Measurements from ENCODE around the gene LRRC71. TPM values are rescaled to one million over a fixed set of nuclear protein-coding genes. Genes with fewer than 3 reads are reported as not detected.

Gene LRRC71
- total RNA-seq, 4 donors from 2014 or later: 0.40 TPM; not detected in 3

DNA sequence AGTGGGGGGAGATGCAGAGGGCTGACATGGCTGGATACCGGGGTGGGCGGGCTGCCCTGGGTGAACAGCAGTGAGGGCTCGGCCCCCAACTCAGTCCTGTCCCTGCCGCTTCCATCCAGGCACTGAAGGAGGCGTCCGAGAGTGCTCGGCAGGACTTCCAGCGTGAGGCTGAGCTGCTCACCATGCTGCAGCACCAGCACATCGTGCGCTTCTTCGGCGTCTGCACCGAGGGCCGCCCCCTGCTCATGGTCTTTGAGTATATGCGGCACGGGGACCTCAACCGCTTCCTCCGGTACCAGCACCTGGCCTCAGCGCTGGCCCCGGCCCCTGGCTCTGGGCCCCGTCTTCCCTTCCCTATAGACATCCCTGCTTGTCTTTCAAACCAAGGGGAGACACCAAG lies 44.2 kb upstream of the LRRC71 start:
- TF ChIP-seq POLR2A (IDR thresholded peaks at IDR 0.05): no peak

DNA sequence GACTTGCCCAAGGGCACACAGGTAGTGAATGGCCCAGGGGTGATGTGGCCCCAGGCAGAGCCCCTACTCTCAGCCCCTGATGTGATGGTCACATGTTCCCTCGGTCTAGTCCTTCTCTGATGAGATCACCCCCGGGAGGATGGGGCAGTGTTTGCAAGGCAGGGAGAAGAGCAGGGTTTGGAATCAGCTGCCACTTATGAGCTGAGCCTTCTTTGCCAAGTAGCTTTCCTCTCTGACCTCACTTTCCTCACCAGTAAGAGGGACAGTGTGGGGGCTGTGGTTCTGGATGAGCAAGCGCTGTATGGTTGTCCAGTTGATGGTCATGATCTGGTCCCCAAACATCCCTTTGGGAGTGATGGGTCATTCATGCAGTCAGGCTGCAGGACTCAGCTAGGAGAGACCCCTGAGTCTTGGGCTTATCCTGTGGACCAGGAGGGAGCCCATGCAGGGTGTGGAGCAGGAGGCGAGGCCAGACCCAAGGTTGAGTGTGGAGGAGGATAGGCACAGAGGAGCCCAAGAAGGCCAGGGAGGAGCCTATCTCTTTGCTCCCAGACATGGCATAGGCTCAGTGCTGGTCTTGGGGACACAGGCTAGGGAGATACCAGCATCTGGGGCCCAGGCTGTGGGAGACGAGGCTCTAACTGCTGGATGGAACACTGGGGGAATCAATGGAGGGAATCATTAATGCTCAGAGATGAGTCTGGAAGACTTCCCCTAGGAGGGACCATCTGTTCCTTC lies 42.8 kb upstream of the LRRC71 start:
- H3K4me1 ChIP-seq: no peaks in the 10 kb centered on the region
- ATAC-seq: no peak
- H3K4me3 ChIP-seq: no peak overlapping the region
- H3K36me3 ChIP-seq: no peaks in the 10 kb centered on the region
- H3K27ac ChIP-seq: no peak overlapping the region
- WGBS, 2 donors (ENCODE audit: low coverage in 1 of 2): 54 to 90% methylated on average over 2 of the region's 5 CpGs
- TF ChIP-seq POLR2A (IDR thresholded peaks at IDR 0.05): no peak
- TF ChIP-seq POLR2AphosphoS5 (IDR thresholded peaks at IDR 0.05): no peak
- no peak for TF ChIP-seq EP300 (IDR thresholded peaks at IDR 0.05)
- TF ChIP-seq CTCF (IDR thresholded peaks at IDR 0.05): no peak
- peaks cover 73% of the 10 kb centered on the region for H3K27me3 ChIP-seq
- H3K9me3 ChIP-seq: no peaks in the 10 kb centered on the region

More for the DNA sequence above, 44.2 kb upstream of the LRRC71 start:
- Histone ChIP-seq H3K9me3 (no peaks in the 10 kb centered on the region), H3K4me3 (no peak overlapping the region), H3K27me3 (peaks cover 60% of the 10 kb centered on the region), H3K4me1 (no peaks in the 10 kb centered on the region), H3K36me3 (no peaks in the 10 kb centered on the region), H3K27ac (no peak overlapping the region)
- ATAC-seq: no peak
- 42% methylated on average over 6 of the region's 21 CpGs; no CpG with 5 or more reads in 1 of the 2 donors for WGBS, 2 donors (ENCODE audit: low coverage in 1 of 2)

GRCh38 chr1:156879876-156880275 lies 40.6 kb upstream of the LRRC71 start:
- Histone ChIP-seq H3K4me1 (no peaks in the 10 kb centered on the region), H3K27ac (no peak overlapping the region), H3K27me3 (peaks cover 91% of the 10 kb centered on the region), H3K9me3 (no peaks in the 10 kb centered on the region), H3K4me3 (no peak overlapping the region), H3K36me3 (no peaks in the 10 kb centered on the region)
- no peak for ATAC-seq
- no peak for TF ChIP-seq POLR2AphosphoS5 (IDR thresholded peaks at IDR 0.05)
- 73% methylated on average over 4 of the region's 21 CpGs; no CpG with 5 or more reads in 1 of the 2 donors for WGBS, 2 donors (ENCODE audit: low coverage in 1 of 2)

DNA sequence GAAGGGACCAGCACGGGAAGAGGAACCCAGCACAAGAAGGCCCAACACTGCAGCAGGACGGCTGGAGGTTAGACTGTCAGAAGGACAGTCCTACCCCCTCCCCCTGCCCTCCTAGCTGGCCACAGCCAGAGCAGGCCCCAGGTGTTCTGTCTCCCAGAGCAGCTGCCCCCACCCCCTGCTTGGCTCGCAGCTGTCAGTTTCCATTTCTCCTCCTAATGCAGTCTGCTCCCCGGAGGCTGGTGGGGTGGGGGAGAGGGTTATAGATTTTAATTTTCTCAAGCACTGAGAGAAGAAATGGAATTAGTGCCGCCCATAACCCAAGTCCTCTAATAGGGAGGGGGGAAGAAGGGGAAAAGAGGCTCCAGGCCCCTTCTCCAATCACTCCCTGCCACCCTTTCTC lies 40.0 kb upstream of the LRRC71 start:
- Histone ChIP-seq H3K9me3 (no peaks in the 10 kb centered on the region), H3K27me3 (peaks cover 86% of the 10 kb centered on the region), H3K4me1 (no peaks in the 10 kb centered on the region), H3K4me3 (no peak overlapping the region), H3K27ac (no peak overlapping the region), H3K36me3 (no peaks in the 10 kb centered on the region)
- TF ChIP-seq CTCF (IDR thresholded peaks at IDR 0.05) (no peak), POLR2A (IDR thresholded peaks at IDR 0.05) (no peak), EP300 (IDR thresholded peaks at IDR 0.05) (no peak), POLR2AphosphoS5 (IDR thresholded peaks at IDR 0.05) (no peak)
- ATAC-seq: no peak
- 100% methylated on average over 1 of the region's 5 CpGs for WGBS, 2 donors (ENCODE audit: low coverage in 1 of 2)

DNA sequence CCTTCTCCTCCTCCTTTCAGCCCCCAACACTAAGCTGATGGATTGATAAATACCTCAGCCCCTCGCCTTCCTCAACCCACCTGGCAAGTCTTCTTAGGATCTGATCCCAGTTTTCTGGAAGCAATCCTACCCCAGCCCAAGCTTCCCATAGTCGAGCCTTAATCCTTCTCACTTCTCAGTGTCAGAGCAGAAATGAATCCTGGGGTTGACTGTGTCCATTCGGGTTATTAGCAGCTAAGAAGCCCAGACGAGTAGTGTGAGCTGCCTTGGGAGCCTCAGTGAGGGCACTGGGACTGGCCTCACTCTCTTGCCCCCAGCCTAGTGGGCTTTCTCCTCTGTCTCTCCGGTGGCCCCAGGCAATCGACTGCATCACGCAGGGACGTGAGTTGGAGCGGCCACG lies 39.3 kb upstream of the LRRC71 start:
- H3K9me3 ChIP-seq: no peaks in the 10 kb centered on the region
- no peak overlapping the region for H3K4me3 ChIP-seq
- 40 to 41% methylated on average over 1 to 3 of the region's 10 CpGs for WGBS, 2 donors (ENCODE audit: low coverage in 1 of 2)
- H3K36me3 ChIP-seq: no peaks in the 10 kb centered on the region
- TF ChIP-seq CTCF (IDR thresholded peaks at IDR 0.05) (no peak), POLR2A (IDR thresholded peaks at IDR 0.05) (no peak), EP300 (IDR thresholded peaks at IDR 0.05) (no peak), POLR2AphosphoS5 (IDR thresholded peaks at IDR 0.05) (no peak)
- no peak for ATAC-seq
- peaks cover 86% of the 10 kb centered on the region for H3K27me3 ChIP-seq
- no peaks in the 10 kb centered on the region for H3K4me1 ChIP-seq
- no peak overlapping the region for H3K27ac ChIP-seq

DNA sequence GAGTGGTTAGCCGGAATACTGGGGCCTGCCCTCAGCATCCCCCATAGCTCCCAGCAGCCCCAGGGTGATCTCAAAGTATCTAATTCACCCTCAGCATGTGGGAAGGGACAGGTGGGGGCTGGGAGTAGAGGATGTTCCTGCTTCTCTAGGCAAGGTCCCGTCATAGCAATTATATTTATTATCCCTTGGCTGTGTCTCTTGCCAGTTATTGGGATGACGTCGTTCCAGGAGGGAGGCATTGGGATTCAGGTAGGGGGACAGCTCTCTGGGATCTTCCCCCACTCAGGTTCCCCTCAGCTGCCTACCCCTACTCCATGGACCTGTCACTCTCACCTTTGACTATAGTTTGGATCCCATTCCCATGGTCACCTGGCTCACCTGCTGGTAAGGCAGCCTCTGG lies 38.8 kb upstream of the LRRC71 start:
- ATAC-seq: no peak
- Histone ChIP-seq H3K36me3 (no peaks in the 10 kb centered on the region), H3K27ac (no peak overlapping the region), H3K4me3 (no peak overlapping the region), H3K9me3 (no peaks in the 10 kb centered on the region), H3K4me1 (no peaks in the 10 kb centered on the region), H3K27me3 (peaks cover 82% of the 10 kb centered on the region)
- TF ChIP-seq EP300 (IDR thresholded peaks at IDR 0.05) (no peak), POLR2A (IDR thresholded peaks at IDR 0.05) (no peak), CTCF (IDR thresholded peaks at IDR 0.05) (no peak), POLR2AphosphoS5 (IDR thresholded peaks at IDR 0.05) (no peak)
- 60 to 73% methylated on average over 2 to 3 of the region's 4 CpGs for WGBS, 2 donors (ENCODE audit: low coverage in 1 of 2)
